HepG2 (cell line): ENCODE results near the gene PSMB3. TPM values are rescaled to one million over a fixed set of nuclear protein-coding genes. Genes with fewer than 3 reads are reported as not detected.

ENCODE experiments used
- DNMT3B ChIP-seq: conservative IDR thresholded peaks from 2 replicates; pipeline ENCODE4 v1.6.1; 2016; ENCODE audit warnings: missing biosample characterization, control low read depth
- NFYB ChIP-seq: sonication (generic); formaldehyde crosslinking; IDR thresholded peaks from 2 replicates; pipeline ENCODE4 v1.4.0; 2020; ENCODE audit warnings: missing genetic modification reagents
- RORA ChIP-seq: sonication (generic); formaldehyde crosslinking; IDR thresholded peaks from 2 replicates; pipeline ENCODE4 v1.5.0; 2020; ENCODE audit warnings: mild to moderate bottlenecking, missing genetic modification reagents, moderate library complexity
- SOX13 ChIP-seq, 3 experiments: fragments of 450-650 bp in 1 of 3; sonication (generic) in 1 of 3; formaldehyde crosslinking in 1 of 3; IDR thresholded peaks in 2 of 3; conservative IDR thresholded peaks in 1 of 3; 2 replicates each; pipeline versions ENCODE4 v1.5.0 to v1.6.1; 2016 to 2020; ENCODE audit warnings: antibody characterized with exemption in 1 of 3, mild to moderate bottlenecking in 1 of 3, missing compliant biosample characterization in 1 of 3, missing genetic modification reagents in 1 of 3, moderate library complexity in 1 of 3
- SPEN ChIP-seq: sonication (generic); formaldehyde crosslinking; IDR thresholded peaks from 2 replicates; pipeline ENCODE4 v1.5.1; 2020; ENCODE audit warnings: low read depth, mild to moderate bottlenecking, missing genetic modification reagents
- SRY ChIP-seq: sonication (generic); formaldehyde crosslinking; IDR thresholded peaks from 2 replicates; pipeline ENCODE4 v1.8.0; 2022; ENCODE audit warnings: mild to moderate bottlenecking, missing genetic modification reagents
- ZFP82 ChIP-seq: sonication (generic); formaldehyde crosslinking; IDR thresholded peaks from 2 replicates; pipeline ENCODE4 v1.5.1; 2020; ENCODE audit warnings: mild to moderate bottlenecking, missing genetic modification reagents, borderline replicate concordance
- ZNF569 ChIP-seq: sonication (generic); formaldehyde crosslinking; IDR thresholded peaks from 2 replicates; pipeline ENCODE4 v1.5.0; 2020; ENCODE audit warnings: mild to moderate bottlenecking, missing genetic modification reagents, moderate library complexity, borderline replicate concordance
- ZNF639 ChIP-seq: conservative IDR thresholded peaks from 2 replicates; pipeline ENCODE4 v1.6.1; 2018; ENCODE audit warnings: missing genetic modification reagents
- ZNF777 ChIP-seq: sonication (generic); formaldehyde crosslinking; IDR thresholded peaks from 2 replicates; pipeline ENCODE4 v1.4.0; 2020; ENCODE audit warnings: missing genetic modification reagents
- polyA plus RNA-seq, 8 experiments: library from polyadenylated mRNA; depleted of rRNA in 3 of 8; stranded (reverse) in 7 of 8; unstranded in 1 of 8; fragments of >200 nt; fragmentation: Illumina TruSeq in 4 of 8; extraction: Trizol in 4 of 8; gene quantifications; 2 replicates each; pipeline versions ENCODE4 v1.2.1 to v1.2.3, GENCODE V29; 2011 to 2016; ENCODE audit warnings: low read depth in 4 of 8, missing spikeins in 1 of 8, mixed read lengths in 1 of 8; ENCODE audit not compliant: insufficient read depth in 1 of 8
- total RNA-seq, 5 experiments: library from RNA; depleted of rRNA; stranded (reverse); fragments of >200 nt; fragmentation: Illumina TruSeq; extraction: Trizol; gene quantifications; 2 replicates each; pipeline ENCODE4 v1.2.3, GENCODE V29; 2016; ENCODE audit warnings: low read depth in 1 of 5
- TF ChIP-seq, protein P1 (sequence below): IDR thresholded peaks from 2 replicates; pipeline ENCODE4 v1.6.1; 2012; ENCODE audit warnings: inconsistent platforms
- TF ChIP-seq, protein P2 (sequence below): sonication (generic); formaldehyde crosslinking; IDR thresholded peaks from 2 replicates; pipeline ENCODE4 v1.4.0; 2020; ENCODE audit warnings: missing genetic modification reagents
- TF ChIP-seq, protein P3 (sequence below): sonication (generic); formaldehyde crosslinking; IDR thresholded peaks from 2 replicates; pipeline ENCODE4 v1.8.0; 2022; ENCODE audit warnings: mild to moderate bottlenecking, missing genetic modification reagents, moderate library complexity

Gene PSMB3
- total and polyA plus RNA-seq, 2 of the 13 experiments (the other 11 are each of a cell fraction or from before 2014, with no cell fraction given): 366 to 517 TPM

- TF ChIP-seq DNMT3B (0 out of 2 replicates have a peak, but pooled peaks have one; percentile 30), ZNF639 (CRISPR knock-in tag) (peak; percentile 70), SOX13 (IDR thresholded peaks at IDR 0.05) (no peak), SOX13 (CRISPR knock-in tag; conservative IDR thresholded peaks at IDR 0.05 in 1 of 2, IDR thresholded peaks at IDR 0.05 in 1 of 2) (peak in 1 of 2 experiments; percentile 5; a peak in 1 of 4 replicates), ZNF777 (CRISPR knock-in tag) (peak; percentile 23; the same call in 1 of the 2 replicates), SRY (peak; percentile 3; the same call in 1 of the 2 replicates), SPEN (CRISPR knock-in tag) (peak; percentile 69), ZNF569 (CRISPR knock-in tag) (no peak), RORA (CRISPR knock-in tag) (no peak), ZFP82 (CRISPR knock-in tag) (no peak), NFYB (CRISPR knock-in tag) (no peak)
- TF ChIP-seq, protein P1, sequence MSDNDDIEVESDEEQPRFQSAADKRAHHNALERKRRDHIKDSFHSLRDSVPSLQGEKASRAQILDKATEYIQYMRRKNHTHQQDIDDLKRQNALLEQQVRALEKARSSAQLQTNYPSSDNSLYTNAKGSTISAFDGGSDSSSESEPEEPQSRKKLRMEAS: no peak; the same call in 1 of the 2 replicates
- TF ChIP-seq, protein P2, sequence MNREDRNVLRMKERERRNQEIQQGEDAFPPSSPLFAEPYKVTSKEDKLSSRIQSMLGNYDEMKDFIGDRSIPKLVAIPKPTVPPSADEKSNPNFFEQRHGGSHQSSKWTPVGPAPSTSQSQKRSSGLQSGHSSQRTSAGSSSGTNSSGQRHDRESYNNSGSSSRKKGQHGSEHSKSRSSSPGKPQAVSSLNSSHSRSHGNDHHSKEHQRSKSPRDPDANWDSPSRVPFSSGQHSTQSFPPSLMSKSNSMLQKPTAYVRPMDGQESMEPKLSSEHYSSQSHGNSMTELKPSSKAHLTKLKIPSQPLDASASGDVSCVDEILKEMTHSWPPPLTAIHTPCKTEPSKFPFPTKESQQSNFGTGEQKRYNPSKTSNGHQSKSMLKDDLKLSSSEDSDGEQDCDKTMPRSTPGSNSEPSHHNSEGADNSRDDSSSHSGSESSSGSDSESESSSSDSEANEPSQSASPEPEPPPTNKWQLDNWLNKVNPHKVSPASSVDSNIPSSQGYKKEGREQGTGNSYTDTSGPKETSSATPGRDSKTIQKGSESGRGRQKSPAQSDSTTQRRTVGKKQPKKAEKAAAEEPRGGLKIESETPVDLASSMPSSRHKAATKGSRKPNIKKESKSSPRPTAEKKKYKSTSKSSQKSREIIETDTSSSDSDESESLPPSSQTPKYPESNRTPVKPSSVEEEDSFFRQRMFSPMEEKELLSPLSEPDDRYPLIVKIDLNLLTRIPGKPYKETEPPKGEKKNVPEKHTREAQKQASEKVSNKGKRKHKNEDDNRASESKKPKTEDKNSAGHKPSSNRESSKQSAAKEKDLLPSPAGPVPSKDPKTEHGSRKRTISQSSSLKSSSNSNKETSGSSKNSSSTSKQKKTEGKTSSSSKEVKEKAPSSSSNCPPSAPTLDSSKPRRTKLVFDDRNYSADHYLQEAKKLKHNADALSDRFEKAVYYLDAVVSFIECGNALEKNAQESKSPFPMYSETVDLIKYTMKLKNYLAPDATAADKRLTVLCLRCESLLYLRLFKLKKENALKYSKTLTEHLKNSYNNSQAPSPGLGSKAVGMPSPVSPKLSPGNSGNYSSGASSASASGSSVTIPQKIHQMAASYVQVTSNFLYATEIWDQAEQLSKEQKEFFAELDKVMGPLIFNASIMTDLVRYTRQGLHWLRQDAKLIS (CRISPR knock-in tag): no peak
- TF ChIP-seq, protein P3, sequence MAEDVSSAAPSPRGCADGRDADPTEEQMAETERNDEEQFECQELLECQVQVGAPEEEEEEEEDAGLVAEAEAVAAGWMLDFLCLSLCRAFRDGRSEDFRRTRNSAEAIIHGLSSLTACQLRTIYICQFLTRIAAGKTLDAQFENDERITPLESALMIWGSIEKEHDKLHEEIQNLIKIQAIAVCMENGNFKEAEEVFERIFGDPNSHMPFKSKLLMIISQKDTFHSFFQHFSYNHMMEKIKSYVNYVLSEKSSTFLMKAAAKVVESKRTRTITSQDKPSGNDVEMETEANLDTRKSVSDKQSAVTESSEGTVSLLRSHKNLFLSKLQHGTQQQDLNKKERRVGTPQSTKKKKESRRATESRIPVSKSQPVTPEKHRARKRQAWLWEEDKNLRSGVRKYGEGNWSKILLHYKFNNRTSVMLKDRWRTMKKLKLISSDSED: peak; percentile 93; the same call in 1 of the 2 replicates
Measured at GRCh38 chr17:38747463-38748148, 4.9 kb upstream of the PSMB3 start (continued).
